Measurements from ENCODE around the gene NEURL1B. TPM values are rescaled to one million over a fixed set of nuclear protein-coding genes. Genes with fewer than 3 reads are reported as not detected.

NEURL1B gene
- total and polyA plus RNA-seq, 5 donors, result 13.2 to 23.1 (median 17.7) TPM

DNA sequence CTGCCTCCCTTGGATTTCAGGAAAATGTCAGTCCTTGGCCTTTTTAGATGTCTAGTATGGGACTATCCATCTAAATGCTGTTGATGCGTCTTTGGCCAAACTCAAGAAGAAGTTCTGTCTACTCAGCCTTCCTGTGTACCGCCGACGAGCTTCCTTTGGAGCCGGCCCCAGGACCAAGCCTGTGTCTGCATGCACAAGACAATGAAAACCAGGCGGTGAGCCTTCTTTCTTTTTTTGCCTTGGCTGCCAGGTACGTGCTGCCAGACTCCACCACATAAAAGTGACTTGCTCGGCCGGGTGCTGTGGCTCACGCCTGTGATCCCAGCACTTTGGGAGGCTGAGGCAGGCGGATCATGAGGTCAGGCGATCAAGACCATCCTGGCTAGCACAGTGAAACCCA, 6.0 kb upstream of the NEURL1B start:
- DNase-seq, result peak in 1 of 3 donors; percentile 55

DNA sequence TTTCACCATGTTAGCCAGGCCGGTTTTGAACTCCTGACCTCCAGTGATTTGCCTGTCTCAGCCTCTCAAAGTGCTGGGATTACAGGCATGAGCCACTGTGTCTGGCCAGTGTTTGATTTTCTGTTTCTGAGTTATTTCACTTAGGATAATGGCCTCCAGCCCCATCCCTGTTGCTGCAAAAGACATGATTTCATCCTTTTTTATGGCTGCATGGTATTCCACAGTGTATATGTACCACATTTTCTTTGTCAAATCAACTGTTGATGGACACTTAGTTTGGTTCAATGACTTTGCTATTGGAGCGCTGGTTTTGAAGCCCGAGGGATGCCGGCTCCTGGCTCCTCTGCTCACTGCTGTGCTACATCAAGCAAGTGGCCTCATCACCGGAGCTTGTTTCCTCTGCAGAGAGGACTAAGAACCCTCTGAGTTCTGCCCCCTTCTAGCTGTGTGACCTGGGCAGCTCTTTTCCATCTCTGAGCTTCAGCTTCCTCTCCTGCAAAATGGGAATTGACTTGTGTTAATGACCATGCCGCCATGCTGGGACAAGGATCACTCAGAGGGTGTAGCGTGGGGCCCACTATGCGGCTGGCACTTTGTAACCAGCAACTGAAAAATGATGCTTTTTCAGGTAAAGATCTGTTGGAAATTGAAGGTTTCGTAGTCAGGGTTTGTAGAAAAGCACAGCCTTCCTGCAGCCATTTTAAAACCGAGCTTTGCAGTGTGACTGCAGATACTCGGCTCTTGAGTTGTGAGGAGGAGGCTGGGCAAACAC, 4.6 kb upstream of the NEURL1B start:
- no peak for ATAC-seq
- H3K27me3 ChIP-seq (ENCODE audit: control insufficient read depth, insufficient read depth), result no peaks in the 10 kb centered on the region
- H3K27ac ChIP-seq (ENCODE audit: low read length), result no peak overlapping the region
- DNase-seq, result no peak
- H3K4me3 ChIP-seq (ENCODE audit: low read length), result no peak overlapping the region
- H3K9me3 ChIP-seq (ENCODE audit: control insufficient read depth, low read length), result no peaks in the 10 kb centered on the region
- WGBS, result 92% methylated on average over 11 of the region's 11 CpGs
- H3K4me1 ChIP-seq (ENCODE audit: control insufficient read depth, insufficient read depth, low read length), result no peaks in the 10 kb centered on the region
- intact Hi-C loops (cut with DNase I), result no loop called here

More for the DNA sequence above, 6.0 kb upstream of the NEURL1B start:
- no peak overlapping the region for H3K27ac ChIP-seq (ENCODE audit: low read length)
- intact Hi-C loops (cut with DNase I), result no loop called here
- H3K9me3 ChIP-seq (ENCODE audit: control insufficient read depth, low read length), result no peaks in the 10 kb centered on the region
- H3K27me3 ChIP-seq (ENCODE audit: control insufficient read depth, insufficient read depth), result no peaks in the 10 kb centered on the region
- ATAC-seq, result no peak
- H3K4me3 ChIP-seq (ENCODE audit: low read length), result no peak overlapping the region
- 86% methylated on average over 12 of the region's 12 CpGs for WGBS
- no peaks in the 10 kb centered on the region for H3K4me1 ChIP-seq (ENCODE audit: control insufficient read depth, insufficient read depth, low read length)

DNA sequence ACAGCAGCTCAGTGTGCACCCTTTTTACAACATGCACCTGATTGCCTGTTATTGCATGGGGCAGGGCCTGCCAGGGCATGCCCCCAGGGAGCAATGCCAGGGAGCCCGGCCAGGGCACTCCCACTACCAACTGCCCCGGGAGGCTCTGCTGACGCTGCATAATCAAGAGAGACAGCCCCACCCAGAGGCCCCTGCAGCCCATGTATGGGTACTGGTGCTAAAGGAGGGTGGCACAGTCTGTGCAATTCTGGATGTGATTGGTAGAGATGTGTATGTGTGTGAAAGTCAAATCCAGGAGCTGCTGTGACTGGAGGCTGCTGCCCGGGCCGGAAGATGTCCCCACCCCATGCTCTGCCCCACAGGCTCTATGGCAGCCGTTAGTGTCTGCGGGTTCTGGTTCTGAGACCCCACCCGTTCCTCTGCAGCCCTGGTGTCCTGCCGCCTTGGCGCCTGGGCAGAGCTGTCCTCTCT, 3.9 kb upstream of the NEURL1B start:
- Histone ChIP-seq H3K27me3 (ENCODE audit: control insufficient read depth, insufficient read depth) (no peaks in the 10 kb centered on the region), H3K9me3 (ENCODE audit: control insufficient read depth, low read length) (no peaks in the 10 kb centered on the region), H3K4me3 (ENCODE audit: low read length) (no peak overlapping the region), H3K27ac (ENCODE audit: low read length) (no peak overlapping the region), H3K4me1 (ENCODE audit: control insufficient read depth, insufficient read depth, low read length) (no peaks in the 10 kb centered on the region)
- intact Hi-C loops (cut with DNase I), result no loop called here
- peak in 1 of 2 donors; percentile 65 for ATAC-seq
- WGBS, result 65% methylated on average over 10 of the region's 10 CpGs
- DNase-seq, result peak in 1 of 3 donors; percentile 70

GRCh38 chr5:172637740-172638139, 3.3 kb upstream of the NEURL1B start:
- H3K9me3 ChIP-seq (ENCODE audit: control insufficient read depth, low read length), result no peaks in the 10 kb centered on the region
- H3K4me1 ChIP-seq (ENCODE audit: control insufficient read depth, insufficient read depth, low read length), result no peaks in the 10 kb centered on the region
- H3K27ac ChIP-seq (ENCODE audit: low read length), result no peak overlapping the region
- ATAC-seq (no peak), DNase-seq (no peak)
- intact Hi-C loops (cut with DNase I), result no loop called here
- no peaks in the 10 kb centered on the region for H3K27me3 ChIP-seq (ENCODE audit: control insufficient read depth, insufficient read depth)
- no peak overlapping the region for H3K4me3 ChIP-seq (ENCODE audit: low read length)
- 86% methylated on average over 2 of the region's 2 CpGs for WGBS

- Histone ChIP-seq H3K4me1 (ENCODE audit: control insufficient read depth, insufficient read depth, low read length) (no peaks in the 10 kb centered on the region), H3K27me3 (ENCODE audit: control insufficient read depth, insufficient read depth) (no peaks in the 10 kb centered on the region), H3K4me3 (ENCODE audit: low read length) (no peak overlapping the region), H3K27ac (ENCODE audit: low read length) (no peak overlapping the region), H3K9me3 (ENCODE audit: control insufficient read depth, low read length) (no peaks in the 10 kb centered on the region)
- intact Hi-C loops (cut with DNase I), result no loop called here
- DNase-seq, result no peak
- 92% methylated on average over 3 of the region's 3 CpGs for WGBS
- ATAC-seq, result no peak
These were observed 2.8 kb upstream of the NEURL1B start for GRCh38 chr5:172638209-172638768.

- peak in 1 of 3 donors; percentile 23 for DNase-seq
- no peaks in the 10 kb centered on the region for H3K27me3 ChIP-seq (ENCODE audit: control insufficient read depth, insufficient read depth)
- WGBS, result 78% methylated on average over 5 of the region's 5 CpGs
- H3K4me3 ChIP-seq (ENCODE audit: low read length), result no peak overlapping the region
- intact Hi-C loops (cut with DNase I), result loop anchor here in 3 of 4 donors (10.0 kb wide), 2 partner anchors 55 to 85 kb away; no protein-coding TSS in a partner anchor
- no peaks in the 10 kb centered on the region for H3K4me1 ChIP-seq (ENCODE audit: control insufficient read depth, insufficient read depth, low read length)
- no peak for ATAC-seq
- no peaks in the 10 kb centered on the region for H3K9me3 ChIP-seq (ENCODE audit: control insufficient read depth, low read length)
- H3K27ac ChIP-seq (ENCODE audit: low read length), result no peak overlapping the region
These were observed 924 bp upstream of the NEURL1B start for GRCh38 chr5:172640139-172640538.

DNA sequence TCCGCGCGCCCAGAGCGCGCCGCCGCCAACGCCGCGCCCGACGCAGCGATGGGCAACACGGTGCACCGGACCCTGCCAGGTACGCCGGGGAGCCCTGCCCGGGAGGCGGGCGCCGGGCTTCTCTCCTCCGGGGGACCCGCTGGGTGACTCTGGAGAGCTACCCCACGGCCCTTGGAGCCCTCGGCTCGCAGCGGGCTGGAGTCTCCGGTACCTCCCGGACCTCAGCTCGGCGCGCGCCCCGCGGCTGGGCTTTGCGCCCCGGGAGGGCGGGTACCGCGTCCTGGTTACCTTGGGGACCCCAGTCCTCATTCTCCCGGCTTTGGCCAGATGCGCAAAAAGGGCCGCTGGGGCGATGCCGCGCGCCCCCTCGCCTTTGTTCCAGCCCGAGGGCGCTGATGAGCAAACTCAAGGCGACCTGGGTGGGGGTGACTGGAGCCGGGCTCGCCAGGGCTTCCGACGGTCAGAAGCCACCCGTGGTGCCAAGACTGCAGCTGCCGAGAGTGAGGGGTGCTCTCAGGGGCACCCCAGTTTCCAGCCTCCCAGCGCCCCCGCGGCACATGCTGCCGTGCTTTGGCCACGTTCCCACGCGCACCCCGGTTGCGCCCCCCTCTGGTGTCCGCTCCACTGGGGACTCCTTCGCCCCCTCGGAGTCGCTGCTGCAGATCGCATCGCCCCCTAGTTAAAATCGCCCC, 442 bp downstream of the NEURL1B start:
- WGBS, result 1% methylated on average over 73 of the region's 73 CpGs
- intact Hi-C loops (cut with DNase I), result loop anchor here in 3 of 4 donors (10.0 kb wide), 2 partner anchors 53 to 87 kb away; no protein-coding TSS in a partner anchor
- peak overlapping the region; percentile 84 for H3K4me3 ChIP-seq (ENCODE audit: low read length)
- no peaks in the 10 kb centered on the region for H3K9me3 ChIP-seq (ENCODE audit: control insufficient read depth, low read length)
- H3K27ac ChIP-seq (ENCODE audit: low read length), result peak overlapping the region; percentile 91
- no peaks in the 10 kb centered on the region for H3K27me3 ChIP-seq (ENCODE audit: control insufficient read depth, insufficient read depth)
- DNase-seq, result peak; percentile 39 to 72 (median 70)
- H3K4me1 ChIP-seq (ENCODE audit: control insufficient read depth, insufficient read depth, low read length), result peaks cover 4% of the 10 kb centered on the region
- ATAC-seq, result peak; percentile 10 to 29

GRCh38 chr5:172642051-172642409, 967 bp downstream of the NEURL1B start:
- Histone ChIP-seq H3K27ac (ENCODE audit: low read length) (peak overlapping the region; percentile 91), H3K27me3 (ENCODE audit: control insufficient read depth, insufficient read depth) (no peaks in the 10 kb centered on the region), H3K4me1 (ENCODE audit: control insufficient read depth, insufficient read depth, low read length) (peaks cover 7% of the 10 kb centered on the region), H3K4me3 (ENCODE audit: low read length) (peak overlapping the region; percentile 84), H3K9me3 (ENCODE audit: control insufficient read depth, low read length) (no peaks in the 10 kb centered on the region)
- 19% methylated on average over 14 of the region's 14 CpGs for WGBS
- intact Hi-C loops (cut with DNase I), result loop anchor here in 3 of 4 donors (10.0 kb wide), 2 partner anchors 53 to 87 kb away; no protein-coding TSS in a partner anchor
- DNase-seq, result no peak
- ATAC-seq, result no peak

DNA sequence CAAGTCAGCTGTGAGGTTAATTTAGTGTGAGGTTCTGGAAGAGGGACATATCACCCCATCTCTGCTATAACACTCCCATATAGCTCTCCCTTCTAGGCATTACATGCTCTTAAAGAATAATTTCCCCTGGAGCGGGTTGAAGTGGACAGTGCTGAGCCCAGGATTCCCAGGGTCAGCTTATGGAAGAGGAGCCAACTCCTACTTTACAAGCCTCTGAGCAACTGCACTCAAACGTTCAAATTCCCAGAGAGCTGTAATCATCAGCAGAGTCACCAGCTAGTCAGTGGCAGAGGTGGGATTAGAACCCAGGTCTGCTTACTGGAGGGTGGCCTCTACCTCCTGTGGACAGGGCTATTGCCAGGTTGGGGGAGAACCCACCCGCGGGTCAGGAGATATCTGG, 1.4 kb downstream of the NEURL1B start:
- Histone ChIP-seq H3K4me3 (ENCODE audit: low read length) (peak overlapping the region; percentile 84), H3K27ac (ENCODE audit: low read length) (peak overlapping the region; percentile 91), H3K4me1 (ENCODE audit: control insufficient read depth, insufficient read depth, low read length) (peaks cover 10% of the 10 kb centered on the region), H3K27me3 (ENCODE audit: control insufficient read depth, insufficient read depth) (no peaks in the 10 kb centered on the region), H3K9me3 (ENCODE audit: control insufficient read depth, low read length) (no peaks in the 10 kb centered on the region)
- ATAC-seq (no peak), DNase-seq (no peak)
- intact Hi-C loops (cut with DNase I), result loop anchor here in 3 of 4 donors (10.0 kb wide), 2 partner anchors 52 to 88 kb away; no protein-coding TSS in a partner anchor
- WGBS, result 23% methylated on average over 4 of the region's 4 CpGs

DNA sequence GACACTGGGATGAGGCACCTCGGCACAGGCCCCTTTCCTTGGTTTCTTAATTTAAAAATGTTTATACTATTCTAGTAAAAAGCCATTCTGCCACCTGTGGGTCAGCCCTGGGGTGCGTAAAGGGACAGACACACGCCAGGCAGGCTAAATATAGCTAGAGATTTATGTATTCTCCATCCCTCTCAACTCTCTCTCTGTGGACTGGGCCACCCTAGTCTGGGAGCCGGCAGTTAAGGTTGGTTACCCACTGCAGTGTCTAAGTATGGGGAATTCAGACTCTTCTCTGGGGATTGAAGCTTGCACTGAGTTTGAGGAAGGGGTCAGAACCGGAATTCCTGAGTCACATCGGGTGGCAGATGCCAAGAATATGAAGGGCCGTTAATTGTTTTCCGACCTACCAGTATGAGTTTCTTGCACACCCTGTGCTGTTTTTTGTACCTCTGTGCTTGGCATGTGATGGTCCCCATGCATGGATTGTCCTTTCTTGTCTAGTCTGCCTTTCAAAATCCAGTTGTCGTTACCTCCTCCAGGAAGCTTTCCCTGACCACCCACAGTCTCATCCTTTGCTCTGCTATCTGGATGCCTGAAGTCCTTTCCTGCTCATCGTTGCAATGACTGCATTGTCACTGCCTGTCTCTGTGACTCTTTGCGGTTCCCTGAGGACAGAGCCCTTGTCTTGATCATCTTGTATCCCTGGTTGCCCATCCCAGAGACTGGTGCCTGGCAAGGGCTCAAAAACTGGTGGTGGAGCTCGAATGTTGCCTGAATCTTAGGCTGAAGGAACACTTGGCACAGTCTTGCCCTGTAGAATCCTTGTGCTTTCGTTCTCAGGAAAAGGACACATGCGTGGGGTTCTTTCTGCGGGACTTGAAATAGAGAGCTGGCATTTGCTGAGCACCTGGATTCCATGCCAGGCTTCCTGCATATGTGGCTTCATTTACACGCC, 2.1 kb downstream of the NEURL1B start:
- Histone ChIP-seq H3K4me1 (ENCODE audit: control insufficient read depth, insufficient read depth, low read length) (peaks cover 16% of the 10 kb centered on the region), H3K27ac (ENCODE audit: low read length) (peak overlapping the region; percentile 91), H3K9me3 (ENCODE audit: control insufficient read depth, low read length) (no peaks in the 10 kb centered on the region), H3K4me3 (ENCODE audit: low read length) (peak overlapping the region; percentile 84), H3K27me3 (ENCODE audit: control insufficient read depth, insufficient read depth) (no peaks in the 10 kb centered on the region)
- 27% methylated on average over 16 of the region's 16 CpGs for WGBS
- intact Hi-C loops (cut with DNase I), result loop anchor here in 3 of 4 donors (10.0 kb wide), 2 partner anchors 52 to 88 kb away; no protein-coding TSS in a partner anchor
- peak in 1 of 3 donors; percentile 42 for DNase-seq
- no peak for ATAC-seq
